Heart right ventricle (tissue), 16 donors: ENCODE data around the gene CLCN7. TPM values are rescaled to one million over a fixed set of nuclear protein-coding genes. Genes with fewer than 3 reads are reported as not detected.

Experiments
- ATAC-seq, 8 donors: fragments of 200-7000 bp; cut with Tn5 transposase; one replicate each; pipeline ENCODE4 v1.9.1; 2020; ENCODE audit warnings: mild to moderate bottlenecking in 8 of 8, moderate library complexity in 8 of 8, moderate number of reproducible peaks in 1 of 8
- DNase-seq, 2 donors: peaks; one replicate each; pipeline ENCODE4 v3.0.0-alpha.2; 2020
- H3K27ac ChIP-seq, 10 donors: fragments of 200-600 bp; sonication (generic) in 2 of 10; one replicate each; pipeline versions ENCODE4 v1.5.0 to v1.8.0; 2020 to 2022; ENCODE audit warnings: mild to moderate bottlenecking in 3 of 10
- H3K27me3 ChIP-seq, 7 donors: fragments of 200-600 bp; one replicate each; pipeline ENCODE4 v1.8.0; 2021 to 2022; ENCODE audit warnings: mild to moderate bottlenecking in 2 of 7
- H3K36me3 ChIP-seq, 9 donors: fragments of 200-600 bp; sonication (generic) in 1 of 9; one replicate each; pipeline versions ENCODE4 v1.5.0 to v1.8.0; 2020 to 2022; ENCODE audit warnings: mild to moderate bottlenecking in 2 of 9
- H3K4me1 ChIP-seq, 9 donors: fragments of 200-600 bp; sonication (generic) in 1 of 9; one replicate each; pipeline versions ENCODE4 v1.5.0 to v1.8.0; 2020 to 2022; ENCODE audit warnings: mild to moderate bottlenecking in 4 of 9
- H3K4me3 ChIP-seq, 10 donors: fragments of 200-600 bp; sonication (generic) in 2 of 10; one replicate each; pipeline versions ENCODE4 v1.5.0 to v1.8.0; 2020 to 2022; ENCODE audit warnings: mild to moderate bottlenecking in 7 of 10, moderate library complexity in 2 of 10
- H3K9me3 ChIP-seq, 11 donors: fragments of 200-600 bp in 10 of 11; sonication (generic) in 2 of 11; one replicate each; pipeline versions ENCODE4 v1.5.0 to v1.8.0; 2013 to 2022; ENCODE audit warnings: mild to moderate bottlenecking in 2 of 11, control low read depth in 1 of 11, moderate library complexity in 1 of 11
- CTCF ChIP-seq, 9 donors: fragments of 200-600 bp; sonication (generic) in 2 of 9; IDR thresholded peaks; one replicate each; pipeline versions ENCODE4 v1.5.0 to v1.8.0; 2021 to 2022; ENCODE audit warnings: antibody characterized with exemption in 9 of 9, mild to moderate bottlenecking in 5 of 9, moderate library complexity in 1 of 9
- WGBS, 2 donors: extraction: QIAGEN DNeasy Blood & Tissue Kit; methylation state at CpG; one replicate each; pipeline ENCODE4 v1.1.7; 2013; ENCODE audit warnings: inconsistent platforms in 1 of 2; 5-methylcytosine and 5-hydroxymethylcytosine counted together
- intact Hi-C, 10 donors: fragments of 100-400 bp; cut with DNase I; formaldehyde crosslinking; loops; one replicate each; pipeline versions ENCODE4 v1.11.1 to v1.14.2; 2022
- polyA plus RNA-seq, 2 donors: library from polyadenylated mRNA; stranded (reverse); fragments of 200-250 nt; gene quantifications; one replicate each; pipeline ENCODE4 v1.2.3, GENCODE V29; 2013
- total RNA-seq, 10 donors: library from RNA; stranded (reverse); fragmentation: NEBNext Ultra II Directional in 3 of 10; extraction: Animal tissue kit (Norgen Biotek cat#: 25700) in 3 of 10; gene quantifications; one replicate each; pipeline versions ENCODE4 v1.2.1 to v1.2.4, GENCODE V29; 2021 to 2023
- donor health status: Arrhythmogenic right ventricular cardiomyopathy.
- donor health status: ischemic (EF 13 %, LVEDD 7.1; RV severe dilation, severe dysfunction).
- donor health status: healthy with polysubstance abuse.
- donor health status: DM: no; HTN: yes; CAD: no.
- donor health status: DM: no; HTN: no; CAD: no.
- donor health status: ischemic (EF 25% LVEDD 6.9; RV normal size, moderate dysfunction).
- donor health status: ischemic (EF 25% LVEDD 5.7; RV mildly dilated, moderate dysfunction).
- donor health status: healthy.
- donor health status: DM: yes; HTN: yes; CAD: no.
- donor health status: Ischemic cardiomyopathy.
- donor health status: ischemic (EF 35%, LVEDD 5.7; RV mildly dilated, moderate dysfunction).
- donor health status: nonischemic (EF 11% LVEDD 7.7; RV severe dilation, severe dysfunction).
- donor health status: DM: yes; HTN: yes; CAD: no.
- donor health status: PGD.
- donor health status: ischemic (EF 29% LVEDD 5.4; RV normal size, mild dysfunction).
- donor health status: nonischemic (EF 23%, LVEDD 6.1; RV moderate dilation, normal function).

The CLCN7 gene
- total and polyA plus RNA-seq, 12 donors, result 29.5 to 60.6 (median 35.1) TPM

- peaks cover 0 to 20% (median 4%) of the 10 kb centered on the region in 9 donors for H3K4me1 ChIP-seq
- intact Hi-C loops, result no loop called here
- DNase-seq, result no peak
- 89 to 92% methylated on average over 41 of the region's 41 CpGs for WGBS, 2 donors
- H3K36me3 ChIP-seq, result peaks cover 0 to 53% (median 14%) of the 10 kb centered on the region in 9 donors
- H3K27ac ChIP-seq, result no peak overlapping the region
- no peak for TF ChIP-seq CTCF (IDR thresholded peaks at IDR 0.05)
- no peaks in the 10 kb centered on the region for H3K9me3 ChIP-seq
- H3K4me3 ChIP-seq, result no peak overlapping the region
- no peak for ATAC-seq
- H3K27me3 ChIP-seq, result no peaks in the 10 kb centered on the region
These were observed 10.5 kb downstream of the CLCN7 start for GRCh38 chr16:1464196-1464893.

DNA sequence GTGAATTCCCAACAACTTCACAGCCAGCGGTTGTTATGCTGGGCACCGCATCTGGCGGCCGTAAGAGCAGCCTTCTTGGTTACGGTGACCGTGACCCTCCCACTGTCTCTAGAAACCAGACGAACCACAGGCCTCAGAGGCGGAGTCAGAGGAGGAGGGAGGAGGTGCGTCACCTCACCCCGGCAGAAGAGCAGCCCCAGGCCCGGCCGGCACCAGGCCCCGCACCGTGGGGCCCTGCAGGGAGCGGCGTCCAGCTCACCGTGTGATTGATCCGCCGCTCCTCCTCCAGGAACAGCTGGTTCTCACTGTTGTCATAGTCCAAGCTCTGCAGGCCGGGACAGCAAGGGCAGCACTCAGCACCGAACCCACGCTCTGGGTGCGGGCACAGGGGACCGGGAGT, 13.7 kb downstream of the CLCN7 start:
- no peak for TF ChIP-seq CTCF (IDR thresholded peaks at IDR 0.05)
- Histone ChIP-seq H3K27me3 (no peaks in the 10 kb centered on the region), H3K9me3 (no peaks in the 10 kb centered on the region), H3K4me1 (no peaks in the 10 kb centered on the region), H3K4me3 (no peak overlapping the region), H3K27ac (no peak overlapping the region), H3K36me3 (peaks cover 0 to 81% (median 29%) of the 10 kb centered on the region in 9 donors)
- DNase-seq (no peak), ATAC-seq (no peak)
- 80 to 84% methylated on average over 24 of the region's 24 CpGs for WGBS, 2 donors
- intact Hi-C loops, result no loop called here

DNA sequence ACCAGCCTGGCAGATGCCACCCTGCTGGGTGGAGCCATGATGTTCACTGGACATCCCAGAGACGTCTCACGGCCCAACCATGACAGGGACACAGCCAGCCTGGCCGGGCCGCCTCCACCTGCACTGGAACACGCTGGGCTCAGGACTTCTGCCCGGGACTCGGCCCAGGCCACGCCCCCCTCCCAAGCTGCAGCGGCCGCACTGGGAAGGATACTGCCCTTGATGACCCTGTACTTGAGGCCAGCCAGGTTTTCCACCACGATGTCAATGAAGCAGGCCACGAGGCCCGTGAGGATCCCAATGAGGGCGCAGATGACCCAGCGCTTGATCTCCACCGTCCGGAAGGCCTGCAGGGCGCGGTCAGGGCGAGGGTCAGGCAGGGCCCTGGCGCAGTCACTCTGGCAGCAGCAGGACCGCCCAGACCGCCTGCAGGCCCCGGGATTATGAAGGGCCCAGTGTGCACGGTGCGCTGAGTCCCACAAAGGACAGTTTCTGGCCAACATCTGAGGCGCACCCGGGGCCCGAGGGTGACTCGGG, 14.2 kb downstream of the CLCN7 start:
- no peak for ATAC-seq
- no peak overlapping the region for H3K4me3 ChIP-seq
- H3K4me1 ChIP-seq, result no peaks in the 10 kb centered on the region
- H3K9me3 ChIP-seq, result no peaks in the 10 kb centered on the region
- DNase-seq, result peak in 1 of 2 donors; percentile 9
- intact Hi-C loops, result no loop called here
- H3K27ac ChIP-seq, result no peak overlapping the region
- 91 to 93% methylated on average over 30 of the region's 30 CpGs for WGBS, 2 donors
- H3K36me3 ChIP-seq, result peaks cover 0 to 81% (median 33%) of the 10 kb centered on the region in 9 donors
- no peaks in the 10 kb centered on the region for H3K27me3 ChIP-seq
- no peak for TF ChIP-seq CTCF (IDR thresholded peaks at IDR 0.05)

GRCh38 chr16:1459967-1460366, 14.9 kb downstream of the CLCN7 start:
- H3K27me3 ChIP-seq, result no peaks in the 10 kb centered on the region
- WGBS, 2 donors, result 81 to 91% methylated on average over 10 of the region's 10 CpGs
- no peak for DNase-seq
- ATAC-seq, result no peak
- intact Hi-C loops, result no loop called here
- no peak overlapping the region for H3K4me3 ChIP-seq
- no peaks in the 10 kb centered on the region for H3K9me3 ChIP-seq
- no peaks in the 10 kb centered on the region for H3K4me1 ChIP-seq
- TF ChIP-seq CTCF (IDR thresholded peaks at IDR 0.05), result no peak
- peaks cover 0 to 83% (median 40%) of the 10 kb centered on the region in 9 donors for H3K36me3 ChIP-seq
- H3K27ac ChIP-seq, result no peak overlapping the region
